ENCODE data around the gene NSG2.

Gene NSG2

DNA sequence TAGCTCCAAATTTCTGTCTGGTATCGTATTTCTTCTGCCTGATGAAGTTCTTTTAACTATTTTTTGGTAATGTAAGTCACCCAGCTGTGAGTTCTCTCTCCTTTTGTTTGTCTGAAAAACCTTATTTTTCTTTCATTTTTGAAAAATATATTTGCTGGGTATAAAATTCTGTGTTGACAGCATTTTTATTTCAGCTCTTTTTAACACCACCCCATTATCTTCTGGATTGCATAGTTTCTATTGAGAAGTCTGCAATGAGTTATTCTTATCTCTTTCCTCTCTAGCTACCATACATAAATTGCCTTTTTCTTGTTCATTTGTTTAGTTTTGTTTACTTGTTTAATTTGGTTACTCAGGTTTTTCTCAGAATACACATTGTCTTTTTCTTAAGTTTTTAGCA is 109.1 kb downstream of the NSG2 start:
- TF ChIP-seq SP1 (IDR thresholded peaks at IDR 0.05) (no peak), FOXM1 (IDR thresholded peaks at IDR 0.05; ENCODE audit: borderline replicate concordance) (no peak), LEF1 (IDR thresholded peaks at IDR 0.05; ENCODE audit: borderline replicate concordance) (no peak), CTBP1 (IDR thresholded peaks at IDR 0.05; ENCODE audit: borderline replicate concordance) (no peak), SUZ12 (IDR thresholded peaks at IDR 0.05) (no peak), BHLHE40 (IDR thresholded peaks at IDR 0.05; ENCODE audit: borderline replicate concordance) (no peak), HDGF (IDR thresholded peaks at IDR 0.05; ENCODE audit: borderline replicate concordance) (no peak)
- ChIA-PET POLR2A (no interaction called here), CTCF (no interaction called here)
- no peak for DNase-seq (ENCODE audit: extremely low spot score)

DNA sequence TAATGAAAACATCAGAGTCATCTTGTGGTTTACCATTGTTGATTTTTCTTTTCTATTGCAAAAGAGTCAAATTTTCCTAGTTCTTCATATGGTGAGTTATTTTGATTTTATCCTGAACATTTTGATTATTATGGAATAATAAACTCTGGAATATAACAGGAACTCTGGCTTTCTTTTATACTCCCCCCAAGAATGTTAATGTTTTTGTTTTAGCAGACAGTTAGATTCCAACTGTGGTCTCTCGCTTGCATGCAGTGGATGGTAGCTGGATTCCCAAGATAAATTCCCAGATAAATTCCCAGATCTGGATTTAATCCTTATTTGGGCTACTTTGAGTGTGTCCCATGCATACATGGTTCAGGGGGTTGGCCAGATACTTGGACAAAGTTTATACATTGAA is 109.8 kb downstream of the NSG2 start:
- POLR2A ChIA-PET, result no interaction called here
- TF ChIP-seq BHLHE40 (IDR thresholded peaks at IDR 0.05; ENCODE audit: borderline replicate concordance) (no peak), LEF1 (IDR thresholded peaks at IDR 0.05; ENCODE audit: borderline replicate concordance) (no peak), ELF4 (IDR thresholded peaks at IDR 0.05) (no peak), L3MBTL2 (conservative IDR thresholded peaks at IDR 0.05) (no peak), FOXK2 (IDR thresholded peaks at IDR 0.05) (no peak)
- TF ChIP-seq, protein P1, sequence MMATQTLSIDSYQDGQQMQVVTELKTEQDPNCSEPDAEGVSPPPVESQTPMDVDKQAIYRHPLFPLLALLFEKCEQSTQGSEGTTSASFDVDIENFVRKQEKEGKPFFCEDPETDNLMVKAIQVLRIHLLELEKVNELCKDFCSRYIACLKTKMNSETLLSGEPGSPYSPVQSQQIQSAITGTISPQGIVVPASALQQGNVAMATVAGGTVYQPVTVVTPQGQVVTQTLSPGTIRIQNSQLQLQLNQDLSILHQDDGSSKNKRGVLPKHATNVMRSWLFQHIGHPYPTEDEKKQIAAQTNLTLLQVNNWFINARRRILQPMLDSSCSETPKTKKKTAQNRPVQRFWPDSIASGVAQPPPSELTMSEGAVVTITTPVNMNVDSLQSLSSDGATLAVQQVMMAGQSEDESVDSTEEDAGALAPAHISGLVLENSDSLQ (IDR thresholded peaks at IDR 0.05), result no peak
- no peak for DNase-seq (ENCODE audit: extremely low spot score)
- CTCF ChIA-PET, result no interaction called here

DNA sequence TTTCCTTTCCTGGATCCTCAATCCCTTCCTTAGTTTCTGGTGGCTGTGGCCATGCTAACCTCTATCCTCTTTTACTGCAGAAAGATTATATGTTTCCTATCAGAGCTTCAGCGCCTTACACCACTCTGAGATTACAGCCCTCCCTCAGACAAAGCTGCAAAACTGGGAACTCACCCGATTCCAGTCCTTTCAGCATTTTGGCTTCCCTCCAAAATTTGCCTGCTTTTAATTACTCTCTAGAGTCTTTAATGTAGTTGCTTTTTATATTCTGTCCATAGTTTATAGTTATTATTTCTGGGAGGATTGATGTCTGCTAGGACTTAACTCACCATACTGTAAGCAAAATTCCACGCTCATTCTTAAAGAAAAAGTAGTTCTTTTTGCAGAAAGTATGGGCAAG is 110.2 kb downstream of the NSG2 start:
- DNase-seq (ENCODE audit: extremely low spot score), result no peak
- ChIA-PET CTCF (no interaction called here), POLR2A (no interaction called here)
- TF ChIP-seq ZNF384 (IDR thresholded peaks at IDR 0.05), result no peak
- no peak for TF ChIP-seq SP1 (IDR thresholded peaks at IDR 0.05)
- TF ChIP-seq FOXM1 (IDR thresholded peaks at IDR 0.05; ENCODE audit: borderline replicate concordance), result no peak
- TF ChIP-seq BHLHE40 (IDR thresholded peaks at IDR 0.05; ENCODE audit: borderline replicate concordance), result no peak
- TF ChIP-seq HDGF (IDR thresholded peaks at IDR 0.05; ENCODE audit: borderline replicate concordance), result no peak
- no peak for TF ChIP-seq LEF1 (IDR thresholded peaks at IDR 0.05; ENCODE audit: borderline replicate concordance)

DNA sequence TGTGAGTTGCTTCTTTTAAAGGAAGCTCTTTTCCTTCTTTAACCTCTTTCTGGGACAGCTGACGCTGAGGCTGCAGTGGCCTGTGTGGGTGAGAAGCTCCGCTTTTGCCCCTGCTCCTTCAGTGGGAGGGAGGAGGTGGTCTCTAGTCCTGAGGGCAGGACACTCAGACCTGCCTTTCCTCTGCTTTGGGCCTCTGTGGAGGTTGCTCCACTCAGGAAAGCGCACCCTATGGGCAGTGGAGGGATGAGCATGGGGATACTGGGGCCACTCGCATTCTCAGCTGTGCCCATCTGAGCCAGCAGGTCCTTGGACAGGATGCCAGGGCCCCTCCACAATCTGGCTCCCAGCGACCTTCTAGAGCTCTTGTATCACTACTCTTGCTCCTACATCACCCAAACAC is 111.5 kb downstream of the NSG2 start:
- TF ChIP-seq NFRKB (IDR thresholded peaks at IDR 0.05), result no peak
- TF ChIP-seq TARDBP (IDR thresholded peaks at IDR 0.05), result no peak
- TF ChIP-seq ELF4 (IDR thresholded peaks at IDR 0.05), result no peak
- TF ChIP-seq SP1 (IDR thresholded peaks at IDR 0.05), result no peak
- TF ChIP-seq, protein P1 (IDR thresholded peaks at IDR 0.05), result no peak
- no peak for TF ChIP-seq FOXM1 (IDR thresholded peaks at IDR 0.05; ENCODE audit: borderline replicate concordance)
- no peak for TF ChIP-seq HDGF (IDR thresholded peaks at IDR 0.05; ENCODE audit: borderline replicate concordance)
- TF ChIP-seq SUZ12 (IDR thresholded peaks at IDR 0.05), result no peak
- TF ChIP-seq ARNT (IDR thresholded peaks at IDR 0.05), result no peak
- DNase-seq (ENCODE audit: extremely low spot score), result no peak
- CTCF ChIA-PET, result interaction anchor here (0.6 kb wide), 1 partner anchor 565 kb away, joined by 3 read pairs; no protein-coding TSS in a partner anchor
- POLR2A ChIA-PET, result no interaction called here

Data from HEK293T (cell line).